Activated CD4-positive, alpha-beta T cell treated with anti-CD3 and anti-CD28 coated beads for 48 hours (primary cell): ENCODE data around the gene PELO.
A peak's percentile ranks its signal among the peaks of the same experiment; 100 is the strongest.
"Not testable (repeated sequence)": the region's sequence is repeated elsewhere in the genome, so short reads cannot be mapped to it uniquely, and the experiment has no call there.

Experiments used
- DNase-seq: peaks from one replicate; pipeline ENCODE4 v3.0.0-alpha.2; 2020

The PELO gene, protein sequence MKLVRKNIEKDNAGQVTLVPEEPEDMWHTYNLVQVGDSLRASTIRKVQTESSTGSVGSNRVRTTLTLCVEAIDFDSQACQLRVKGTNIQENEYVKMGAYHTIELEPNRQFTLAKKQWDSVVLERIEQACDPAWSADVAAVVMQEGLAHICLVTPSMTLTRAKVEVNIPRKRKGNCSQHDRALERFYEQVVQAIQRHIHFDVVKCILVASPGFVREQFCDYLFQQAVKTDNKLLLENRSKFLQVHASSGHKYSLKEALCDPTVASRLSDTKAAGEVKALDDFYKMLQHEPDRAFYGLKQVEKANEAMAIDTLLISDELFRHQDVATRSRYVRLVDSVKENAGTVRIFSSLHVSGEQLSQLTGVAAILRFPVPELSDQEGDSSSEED

DNA sequence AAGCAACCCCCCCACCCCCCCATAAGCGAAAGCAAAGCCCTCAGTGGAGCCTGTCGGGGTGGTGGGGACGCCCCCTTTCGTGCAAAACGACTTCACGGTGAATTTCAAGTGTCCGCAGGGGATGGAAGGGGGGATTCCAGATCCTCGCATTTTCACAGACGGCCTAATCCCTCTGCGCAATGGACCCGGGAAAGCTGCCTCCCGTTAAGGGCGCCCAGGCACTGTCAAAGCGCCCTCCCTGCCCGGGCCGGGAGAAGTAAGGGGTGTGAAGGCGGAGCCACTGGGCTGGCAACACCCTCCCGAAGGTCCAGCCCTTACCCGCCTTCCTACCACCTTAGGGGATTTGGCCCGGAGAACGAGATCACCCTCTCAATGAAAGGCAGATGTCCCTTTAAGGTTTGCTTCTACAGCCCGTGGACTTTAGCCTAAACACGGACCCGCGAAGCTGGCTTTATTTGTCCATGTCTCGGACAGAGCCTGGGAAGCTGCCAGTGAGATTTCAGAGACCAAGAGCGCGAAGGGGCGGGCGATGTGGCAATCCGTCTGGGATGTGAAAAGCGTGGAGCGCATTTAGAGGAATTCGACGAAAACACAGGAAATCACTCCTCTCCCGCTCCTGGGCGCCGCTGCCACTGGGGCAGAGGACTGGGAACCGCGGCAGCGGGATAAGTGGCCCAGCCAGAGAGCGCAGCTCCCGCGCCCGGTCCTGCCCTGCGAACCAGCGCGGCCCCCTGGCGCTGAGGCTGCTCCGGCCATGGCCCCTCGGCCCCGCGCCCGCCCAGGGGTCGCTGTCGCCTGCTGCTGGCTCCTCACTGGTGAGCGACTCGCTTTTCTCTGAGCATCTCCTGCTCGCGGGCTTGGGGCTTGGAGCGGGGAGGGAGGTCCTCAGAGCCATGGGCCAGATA lies at the start of gene PELO, which contains the start of gene ITGA1:
Gene PELO, plus strand, starts transcription at position 317 of the 905 bp plus-strand sequence. CDS start 12,479 bp downstream, outside the sequence.
Gene ITGA1, plus strand, starts transcription at position 317 of the 905 bp plus-strand sequence. Its CDS starts 438 bp downstream, at position 755.
- peak; percentile 46 for DNase-seq

DNA sequence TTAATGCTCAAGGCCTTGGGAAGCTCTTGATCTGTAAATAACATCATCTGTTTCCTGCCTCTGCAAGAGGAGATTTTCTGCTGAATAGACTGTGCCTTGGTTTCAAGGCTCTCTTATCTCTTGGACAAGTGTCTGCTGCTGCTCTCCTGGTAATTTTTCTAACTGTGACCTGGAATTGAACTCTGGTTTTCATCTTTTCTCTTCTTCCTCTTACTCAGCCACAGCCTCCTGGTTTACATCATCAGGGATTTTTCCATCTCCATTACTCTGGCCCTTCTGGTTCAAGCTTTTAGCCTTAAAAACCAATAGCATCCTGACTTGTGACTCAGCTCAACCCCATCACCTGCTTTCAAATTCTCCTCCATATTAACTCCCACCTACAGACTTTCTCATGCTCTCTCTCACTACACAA lies 49.6 kb upstream of the PELO start:
- no peak for DNase-seq

DNA sequence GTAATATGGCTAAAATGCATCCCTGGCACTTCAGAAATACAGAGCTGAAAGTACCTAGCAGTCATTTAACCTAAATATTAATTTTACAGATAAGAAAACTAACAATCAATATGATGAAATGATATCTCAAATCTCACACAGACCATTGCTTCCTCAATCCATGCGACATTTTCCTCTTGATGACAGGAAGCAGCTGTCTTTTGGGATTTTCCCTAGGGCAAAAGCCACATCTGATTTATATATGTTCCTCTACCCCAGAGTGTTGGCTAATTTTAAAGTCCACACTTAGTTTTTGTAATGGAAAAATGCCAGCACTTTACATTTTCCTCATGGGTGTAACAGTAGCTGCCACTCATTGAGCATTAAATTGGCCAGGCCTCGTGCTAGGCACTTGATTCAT lies 47.7 kb upstream of the PELO start:
- DNase-seq = no peak

DNA sequence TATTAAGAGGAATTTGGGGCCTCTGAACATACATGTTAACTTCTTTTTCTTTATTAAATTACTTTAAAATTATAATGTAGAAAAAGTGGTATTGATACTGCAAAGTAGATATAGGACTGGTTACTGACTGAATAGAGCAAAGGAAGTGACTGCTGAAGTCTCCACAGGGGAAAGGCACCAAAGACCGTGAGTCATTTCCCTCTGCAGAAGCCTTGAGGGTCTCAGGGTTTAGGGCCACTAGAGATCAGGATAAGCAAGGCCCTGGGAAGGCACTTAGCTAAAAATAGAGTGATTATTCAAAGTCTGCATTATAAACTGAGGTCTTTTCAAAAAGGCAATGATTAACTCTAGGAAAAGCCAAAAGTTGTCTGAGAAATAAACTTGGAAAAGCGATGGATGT lies 44.7 kb upstream of the PELO start:
- no peak for DNase-seq

DNA sequence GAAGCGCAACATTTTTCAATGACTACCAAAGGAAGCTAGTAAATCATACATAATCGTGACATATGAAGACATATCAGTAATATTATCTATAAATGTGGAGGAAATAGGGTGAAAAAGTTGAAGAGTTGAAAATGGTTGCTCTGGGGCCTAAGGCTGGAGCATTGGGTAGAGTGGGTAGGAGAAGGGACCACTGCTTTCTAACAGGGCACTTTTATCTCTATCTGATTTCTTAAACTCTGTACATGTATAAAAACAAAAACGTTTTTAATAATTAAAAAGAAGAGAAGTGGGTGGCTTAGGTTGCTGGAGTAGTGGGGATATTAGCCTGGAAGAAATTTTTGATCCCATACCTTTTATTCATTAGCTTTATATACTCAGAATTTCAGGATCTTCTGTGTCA lies 44.2 kb upstream of the PELO start:
- DNase-seq = no peak

DNA sequence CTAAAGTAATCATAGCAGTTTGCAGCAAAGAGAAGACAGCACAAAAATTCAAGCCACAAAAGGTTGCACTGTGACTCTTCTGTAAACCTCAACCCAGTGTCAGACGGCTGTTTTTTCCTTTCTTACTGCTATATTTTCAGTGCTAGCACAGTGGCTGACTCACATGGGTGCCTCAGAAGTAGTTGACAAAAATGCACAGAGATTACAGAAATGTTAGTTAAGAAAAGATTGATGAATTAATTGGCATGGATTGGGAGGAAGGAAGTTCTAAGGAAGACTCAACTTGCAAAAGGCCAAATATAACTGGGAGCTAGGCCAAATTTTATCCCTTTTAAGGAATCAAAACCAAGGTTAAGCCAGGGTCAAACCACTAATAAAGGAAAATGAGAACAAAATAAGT lies 43.7 kb upstream of the PELO start:
- DNase-seq = peak; percentile 52

GRCh38 chr5:52744867-52745458 lies 42.8 kb upstream of the PELO start:
- DNase-seq = not testable (repeated sequence)

GRCh38 chr5:52746539-52746938 lies 41.2 kb upstream of the PELO start:
- DNase-seq = no peak

DNA sequence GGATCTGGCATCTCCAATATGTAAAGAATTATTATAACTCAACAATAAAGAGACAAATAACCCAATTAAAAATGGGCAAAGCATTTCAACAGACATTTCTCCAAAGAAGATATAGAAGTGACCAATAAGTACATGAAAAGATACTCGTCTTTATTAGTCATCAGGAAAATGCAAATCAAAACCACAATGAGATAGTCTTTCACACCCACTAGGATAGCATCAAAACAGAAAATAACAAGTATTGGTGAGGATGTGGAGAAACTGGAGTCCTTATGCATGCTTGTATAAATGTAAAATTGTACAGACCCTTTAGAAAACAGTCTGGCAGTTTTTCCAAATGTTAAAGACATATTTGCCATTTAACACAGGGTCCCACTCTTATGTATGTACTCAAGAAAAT lies 39.1 kb upstream of the PELO start:
- DNase-seq = no peak

DNA sequence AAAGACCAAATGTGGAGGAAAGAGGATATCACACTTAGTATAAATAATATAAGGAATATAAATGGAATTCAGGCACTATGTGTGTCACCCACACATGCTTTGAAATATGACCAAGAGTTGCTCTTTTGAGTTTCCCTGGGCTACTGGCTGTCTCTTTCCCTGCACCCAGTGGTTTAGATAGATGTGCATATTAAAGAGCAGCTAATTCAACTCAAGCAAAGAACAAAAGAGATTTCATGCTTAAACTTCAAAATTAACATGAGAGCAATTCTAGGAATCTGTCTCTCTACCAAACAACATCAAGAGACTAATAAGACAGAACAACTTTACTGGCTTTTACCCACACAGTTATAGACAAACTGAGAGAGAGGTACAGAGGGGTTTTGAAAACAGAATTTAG lies 38.0 kb upstream of the PELO start:
- no peak for DNase-seq

DNA sequence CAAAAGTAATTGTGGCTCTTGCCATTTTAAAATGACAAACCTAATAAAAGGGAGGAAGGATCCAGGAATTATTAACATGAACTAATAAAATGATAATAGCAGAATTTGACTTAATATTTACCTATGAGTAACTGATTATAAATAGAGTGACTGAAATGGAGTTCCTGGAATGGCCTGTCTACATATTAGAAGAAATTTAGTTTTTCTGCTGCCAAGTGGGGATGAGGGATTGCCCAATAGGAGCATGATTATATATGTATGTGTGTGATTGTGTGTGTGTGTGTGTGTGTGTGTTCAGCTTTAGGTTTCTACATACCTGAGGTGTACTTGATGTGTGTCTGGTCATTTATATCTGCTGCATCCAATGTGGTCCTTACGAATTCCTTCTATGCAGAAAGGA lies 36.6 kb upstream of the PELO start:
- DNase-seq = no peak

GRCh38 chr5:52754051-52754450 lies 33.7 kb upstream of the PELO start:
- no peak for DNase-seq

DNA sequence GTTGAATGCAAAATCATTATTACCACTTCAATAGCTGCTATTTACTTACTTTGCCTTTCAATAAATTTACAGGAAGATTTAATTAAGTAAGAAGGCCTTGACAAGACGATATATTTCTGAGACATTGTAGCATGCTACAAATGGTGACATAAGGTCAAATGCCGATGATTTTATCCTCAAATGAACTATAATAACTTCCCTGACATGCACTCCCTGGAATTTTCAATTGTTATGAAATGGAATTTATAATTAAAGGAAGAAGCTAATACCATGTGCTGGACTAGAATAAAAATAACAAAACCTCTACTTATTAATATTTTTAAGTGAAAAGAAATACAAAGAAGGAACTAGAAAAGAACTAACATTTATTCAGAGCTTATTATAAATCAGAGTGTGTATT lies 30.2 kb upstream of the PELO start:
- no peak for DNase-seq

- DNase-seq = no peak
Measured at GRCh38 chr5:52758014-52758413, 29.7 kb upstream of the PELO start.

- DNase-seq = no peak
Measured at GRCh38 chr5:52759331-52759730, 28.4 kb upstream of the PELO start.

DNA sequence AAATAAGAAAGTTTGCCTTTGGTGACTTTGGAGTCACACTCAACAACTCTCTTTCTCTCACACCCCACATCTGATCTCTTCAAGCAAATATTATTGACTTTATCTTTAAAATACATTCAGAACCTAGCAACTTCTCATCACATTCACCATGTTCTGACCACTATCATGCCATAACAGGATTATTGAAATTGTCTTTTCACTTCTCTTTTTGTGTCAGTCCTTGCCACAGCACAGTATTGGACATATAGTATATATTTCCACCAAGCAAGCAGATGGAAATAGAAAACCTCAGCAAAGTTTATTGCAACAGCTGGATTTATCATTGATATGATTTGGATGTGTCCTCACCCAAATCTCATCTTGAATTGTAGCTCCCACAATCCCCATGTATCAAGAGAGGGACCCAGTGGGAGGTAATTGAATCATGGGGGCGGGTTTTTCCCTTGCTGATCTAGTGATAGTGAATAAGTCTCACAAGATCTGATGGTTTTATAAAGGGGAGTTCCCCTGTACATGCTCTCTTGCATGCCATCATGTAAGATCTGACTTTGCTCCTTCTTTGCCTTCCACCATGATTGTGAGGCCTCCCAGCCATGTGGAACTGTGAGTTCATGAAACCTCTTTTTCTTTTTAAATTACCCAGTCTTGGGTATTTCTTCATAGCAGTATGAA lies 26.9 kb upstream of the PELO start:
- DNase-seq = peak; percentile 57

GRCh38 chr5:52767217-52767743 lies 20.4 kb upstream of the PELO start:
- no peak for DNase-seq

DNA sequence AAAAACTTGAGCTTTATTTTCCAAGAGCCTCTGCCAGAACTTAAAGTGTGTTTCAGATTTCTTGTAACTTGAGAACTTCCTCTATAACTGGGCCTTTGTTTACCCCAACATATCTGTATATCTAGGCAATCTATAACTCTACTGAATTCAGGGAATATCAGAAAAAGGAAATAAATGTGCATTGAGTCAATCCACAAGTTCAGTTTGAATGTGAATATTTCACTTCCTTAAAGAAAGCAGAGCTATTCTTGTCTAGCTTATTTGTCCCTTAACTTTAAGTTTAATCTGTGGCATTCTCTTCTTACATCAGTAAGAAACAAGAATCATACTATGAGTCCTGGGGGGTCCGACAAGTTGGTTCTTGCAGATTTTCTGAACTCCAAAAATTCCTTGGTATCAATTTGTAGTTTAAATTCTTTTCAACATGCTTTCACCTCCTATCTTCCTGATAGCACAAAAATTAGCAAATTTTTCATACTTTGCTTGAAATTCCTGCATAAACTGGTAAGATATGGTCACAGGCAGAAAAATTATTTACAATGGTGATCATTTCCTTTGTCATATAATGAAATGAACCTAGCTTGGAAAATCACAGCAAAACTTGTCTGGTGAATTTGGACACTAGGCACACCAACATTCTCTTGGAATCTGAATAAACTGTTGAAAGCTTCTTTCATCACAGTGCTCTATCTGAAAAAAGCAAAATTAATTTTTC lies 19.8 kb upstream of the PELO start:
- DNase-seq = no peak

DNA sequence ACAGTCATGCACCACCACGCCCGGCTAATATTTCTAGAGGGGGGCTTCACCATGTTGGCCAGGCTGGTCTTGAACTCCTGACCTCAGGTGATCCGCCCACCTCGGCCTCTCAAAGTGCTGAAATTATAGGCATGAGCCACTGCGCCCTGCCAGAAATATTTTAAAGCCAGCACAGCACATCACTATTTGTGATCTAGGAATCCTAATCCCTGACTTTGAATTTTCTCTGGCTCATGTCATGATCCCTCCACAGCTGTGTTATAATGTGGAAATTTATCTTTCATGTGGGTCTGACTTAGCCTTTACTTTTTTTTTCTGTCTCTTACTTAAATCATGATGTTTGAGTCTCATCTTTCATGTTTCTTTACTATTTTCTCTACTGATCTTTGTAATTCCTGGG lies 18.7 kb upstream of the PELO start:
- DNase-seq = no peak

GRCh38 chr5:52770287-52770939 lies 17.3 kb upstream of the PELO start:
- no peak for DNase-seq

- DNase-seq = peak; percentile 59
Measured at GRCh38 chr5:52771343-52772039, 16.2 kb upstream of the PELO start.
